HEK293 (cell line): Measurements from ENCODE around the gene BEND3.

Experiments
- EGR2 ChIP-seq: fragments of 450-650 bp; formaldehyde crosslinking; IDR thresholded peaks from 2 replicates; pipeline ENCODE4 v1.5.1; 2016; ENCODE audit warnings: low read depth, missing biosample characterization, missing genetic modification characterization
- GFI1B ChIP-seq: fragments of 450-650 bp; formaldehyde crosslinking; IDR thresholded peaks from 2 replicates; pipeline ENCODE4 v1.5.1; 2016; ENCODE audit warnings: missing biosample characterization, missing genetic modification characterization
- MEIS1 ChIP-seq: sonication (generic); formaldehyde crosslinking; IDR thresholded peaks from 2 replicates; pipeline ENCODE4 v1.8.1; 2022; ENCODE audit warnings: missing genetic modification reagents, mild to moderate bottlenecking, borderline replicate concordance
- MZF1 ChIP-seq: fragments of 450-650 bp; formaldehyde crosslinking; IDR thresholded peaks from 2 replicates; pipeline ENCODE4 v1.5.1; 2017; ENCODE audit warnings: missing biosample characterization, missing genetic modification characterization, borderline replicate concordance
- SP2 ChIP-seq: fragments of 450-650 bp; formaldehyde crosslinking; IDR thresholded peaks from 2 replicates; pipeline ENCODE4 v1.5.1; 2016; ENCODE audit warnings: missing biosample characterization, missing genetic modification characterization
- ZFHX2 ChIP-seq: fragments of 450-650 bp; formaldehyde crosslinking; conservative IDR thresholded peaks from 2 replicates; pipeline ENCODE4 v1.5.1; 2016; ENCODE audit warnings: missing biosample characterization, missing genetic modification characterization
- ZIC2 ChIP-seq: fragments of 450-650 bp; formaldehyde crosslinking; IDR thresholded peaks from 2 replicates; pipeline ENCODE4 v1.5.1; 2016; ENCODE audit warnings: missing biosample characterization, missing genetic modification characterization
- ZNF121 ChIP-seq: fragments of 450-650 bp; formaldehyde crosslinking; IDR thresholded peaks from 2 replicates; pipeline ENCODE4 v1.5.1; 2016; ENCODE audit warnings: missing biosample characterization, missing genetic modification characterization
- ZNF138 ChIP-seq: fragments of 450-650 bp; formaldehyde crosslinking; IDR thresholded peaks from 2 replicates; pipeline ENCODE4 v1.5.1; 2016; ENCODE audit warnings: missing biosample characterization, missing genetic modification characterization, borderline replicate concordance
- ZNF18 ChIP-seq: fragments of 450-650 bp; formaldehyde crosslinking; IDR thresholded peaks from 2 replicates; pipeline ENCODE4 v1.5.1; 2016; ENCODE audit warnings: missing biosample characterization, missing genetic modification characterization
- ZNF223 ChIP-seq: fragments of 450-650 bp; formaldehyde crosslinking; IDR thresholded peaks from 2 replicates; pipeline ENCODE4 v1.5.1; 2016; ENCODE audit warnings: missing biosample characterization, missing genetic modification characterization
- ZNF266 ChIP-seq: fragments of 450-650 bp; formaldehyde crosslinking; IDR thresholded peaks from 2 replicates; pipeline ENCODE4 v1.5.1; 2016; ENCODE audit warnings: missing biosample characterization, missing genetic modification characterization, low read depth
- ZNF354C ChIP-seq: fragments of 450-650 bp; formaldehyde crosslinking; IDR thresholded peaks from 2 replicates; pipeline ENCODE4 v1.5.1; 2016; ENCODE audit warnings: missing biosample characterization, missing genetic modification characterization, low read depth, borderline replicate concordance
- ZNF416 ChIP-seq: fragments of 450-650 bp; formaldehyde crosslinking; IDR thresholded peaks from 2 replicates; pipeline ENCODE4 v1.5.1; 2016; ENCODE audit warnings: missing biosample characterization, missing genetic modification characterization
- ZNF514 ChIP-seq: fragments of 450-650 bp; formaldehyde crosslinking; IDR thresholded peaks from 2 replicates; pipeline ENCODE4 v1.5.1; 2016; ENCODE audit warnings: missing biosample characterization, missing genetic modification characterization
- ZNF544 ChIP-seq: fragments of 450-650 bp; formaldehyde crosslinking; IDR thresholded peaks from 2 replicates; pipeline ENCODE4 v1.5.0; 2017; ENCODE audit warnings: missing biosample characterization, missing genetic modification characterization
- ZNF560 ChIP-seq: fragments of 450-650 bp; formaldehyde crosslinking; IDR thresholded peaks from 2 replicates; pipeline ENCODE4 v1.5.1; 2017; ENCODE audit warnings: missing biosample characterization, missing genetic modification characterization, borderline replicate concordance
- ZNF585B ChIP-seq: fragments of 450-650 bp; formaldehyde crosslinking; IDR thresholded peaks from 2 replicates; pipeline ENCODE4 v1.5.1; 2016; ENCODE audit warnings: missing biosample characterization, missing genetic modification characterization
- TF ChIP-seq, protein P1 (sequence below): fragments of 450-650 bp; formaldehyde crosslinking; IDR thresholded peaks from 2 replicates; pipeline ENCODE4 v1.5.1; 2016; ENCODE audit warnings: missing biosample characterization, missing genetic modification characterization
- TF ChIP-seq, protein P2 (sequence below): fragments of 450-650 bp; formaldehyde crosslinking; IDR thresholded peaks from 2 replicates; pipeline ENCODE4 v1.5.0; 2017; ENCODE audit warnings: missing biosample characterization, missing genetic modification characterization, borderline replicate concordance
- TF ChIP-seq, protein P3 (sequence below): fragments of 450-650 bp; formaldehyde crosslinking; IDR thresholded peaks from 2 replicates; pipeline ENCODE4 v1.5.1; 2016; ENCODE audit warnings: missing biosample characterization, missing genetic modification characterization
- TF ChIP-seq, protein P4 (sequence below): fragments of 450-650 bp; formaldehyde crosslinking; optimal IDR thresholded peaks from 2 replicates; pipeline ENCODE3; 2016; ENCODE audit warnings: missing biosample characterization, mild to moderate bottlenecking, missing genetic modification characterization
- TF ChIP-seq, protein P5 (sequence below): fragments of 450-650 bp; formaldehyde crosslinking; IDR thresholded peaks from 2 replicates; pipeline ENCODE4 v1.5.1; 2017; ENCODE audit warnings: missing biosample characterization, missing genetic modification characterization
- TF ChIP-seq, protein P6 (sequence below): fragments of 450-650 bp; formaldehyde crosslinking; IDR thresholded peaks from 2 replicates; pipeline ENCODE4 v1.5.1; 2016; ENCODE audit warnings: missing biosample characterization, missing genetic modification characterization, low read depth
- TF ChIP-seq, protein P7 (sequence below): fragments of 450-650 bp; IDR thresholded peaks from 2 replicates; pipeline ENCODE4 v1.5.1; 2018; ENCODE audit warnings: missing biosample characterization, missing genetic modification characterization

The BEND3 gene

DNA sequence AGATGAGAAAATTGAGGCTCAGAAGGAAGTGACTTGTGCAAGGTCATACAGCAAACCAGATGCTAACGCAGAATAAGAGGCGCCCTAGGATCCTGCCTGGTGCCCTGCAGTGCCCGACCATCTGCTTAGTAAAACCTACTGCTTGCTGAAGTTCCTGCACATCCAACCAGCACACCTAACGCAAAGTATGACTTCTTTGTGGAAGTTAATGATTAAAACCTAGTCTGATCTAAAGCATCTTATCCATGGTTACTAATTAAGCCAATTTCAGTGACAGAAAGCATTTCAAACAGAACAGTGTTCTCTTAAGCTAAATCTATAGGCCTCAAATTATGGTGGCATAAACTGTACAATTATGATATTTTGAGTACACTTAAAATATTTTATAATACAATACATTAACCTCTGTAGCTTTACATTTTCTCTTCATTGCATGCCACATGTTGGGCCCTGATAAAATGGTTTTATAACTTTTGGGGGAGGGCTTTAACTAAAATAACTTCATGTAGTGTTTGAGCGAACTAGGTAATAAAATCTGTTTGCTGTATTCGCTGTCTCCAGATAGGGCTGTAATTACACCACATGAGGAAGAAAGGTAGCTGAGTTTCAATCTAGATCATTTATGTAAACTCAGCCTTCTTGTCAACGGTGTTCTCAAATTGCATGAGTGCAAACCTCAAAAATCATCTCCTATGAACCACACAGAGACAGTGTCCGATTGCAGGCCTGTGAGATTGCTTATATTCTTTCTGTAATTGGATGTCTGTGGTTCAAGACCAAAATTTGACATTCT, 37.5 kb upstream of the BEND3 start (continued):
- TF ChIP-seq ZNF416 (tag by site-specific recombination) (no peak), ZNF585B (tag by site-specific recombination) (no peak), ZNF514 (tag by site-specific recombination) (no peak), MZF1 (tag by site-specific recombination) (no peak), ZIC2 (tag by site-specific recombination) (no peak), ZFHX2 (no peak), ZNF223 (no peak), ZNF121 (no peak), ZNF354C (no peak), EGR2 (no peak), ZNF18 (tag by site-specific recombination) (0 out of 2 replicates have a peak, but pooled peaks have one; percentile 21), ZNF266 (tag by site-specific recombination) (no peak), ZNF138 (tag by site-specific recombination) (no peak), SP2 (tag by site-specific recombination) (no peak), GFI1B (0 out of 2 replicates have a peak, but pooled peaks have one; percentile 31), ZNF560 (tag by site-specific recombination) (no peak), MEIS1 (CRISPR knock-in tag) (no peak), ZNF544 (tag by site-specific recombination) (no peak)
- TF ChIP-seq, protein P1, sequence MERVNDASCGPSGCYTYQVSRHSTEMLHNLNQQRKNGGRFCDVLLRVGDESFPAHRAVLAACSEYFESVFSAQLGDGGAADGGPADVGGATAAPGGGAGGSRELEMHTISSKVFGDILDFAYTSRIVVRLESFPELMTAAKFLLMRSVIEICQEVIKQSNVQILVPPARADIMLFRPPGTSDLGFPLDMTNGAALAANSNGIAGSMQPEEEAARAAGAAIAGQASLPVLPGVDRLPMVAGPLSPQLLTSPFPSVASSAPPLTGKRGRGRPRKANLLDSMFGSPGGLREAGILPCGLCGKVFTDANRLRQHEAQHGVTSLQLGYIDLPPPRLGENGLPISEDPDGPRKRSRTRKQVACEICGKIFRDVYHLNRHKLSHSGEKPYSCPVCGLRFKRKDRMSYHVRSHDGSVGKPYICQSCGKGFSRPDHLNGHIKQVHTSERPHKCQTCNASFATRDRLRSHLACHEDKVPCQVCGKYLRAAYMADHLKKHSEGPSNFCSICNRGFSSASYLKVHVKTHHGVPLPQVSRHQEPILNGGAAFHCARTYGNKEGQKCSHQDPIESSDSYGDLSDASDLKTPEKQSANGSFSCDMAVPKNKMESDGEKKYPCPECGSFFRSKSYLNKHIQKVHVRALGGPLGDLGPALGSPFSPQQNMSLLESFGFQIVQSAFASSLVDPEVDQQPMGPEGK (tag by site-specific recombination), result no peak
- TF ChIP-seq, protein P2, sequence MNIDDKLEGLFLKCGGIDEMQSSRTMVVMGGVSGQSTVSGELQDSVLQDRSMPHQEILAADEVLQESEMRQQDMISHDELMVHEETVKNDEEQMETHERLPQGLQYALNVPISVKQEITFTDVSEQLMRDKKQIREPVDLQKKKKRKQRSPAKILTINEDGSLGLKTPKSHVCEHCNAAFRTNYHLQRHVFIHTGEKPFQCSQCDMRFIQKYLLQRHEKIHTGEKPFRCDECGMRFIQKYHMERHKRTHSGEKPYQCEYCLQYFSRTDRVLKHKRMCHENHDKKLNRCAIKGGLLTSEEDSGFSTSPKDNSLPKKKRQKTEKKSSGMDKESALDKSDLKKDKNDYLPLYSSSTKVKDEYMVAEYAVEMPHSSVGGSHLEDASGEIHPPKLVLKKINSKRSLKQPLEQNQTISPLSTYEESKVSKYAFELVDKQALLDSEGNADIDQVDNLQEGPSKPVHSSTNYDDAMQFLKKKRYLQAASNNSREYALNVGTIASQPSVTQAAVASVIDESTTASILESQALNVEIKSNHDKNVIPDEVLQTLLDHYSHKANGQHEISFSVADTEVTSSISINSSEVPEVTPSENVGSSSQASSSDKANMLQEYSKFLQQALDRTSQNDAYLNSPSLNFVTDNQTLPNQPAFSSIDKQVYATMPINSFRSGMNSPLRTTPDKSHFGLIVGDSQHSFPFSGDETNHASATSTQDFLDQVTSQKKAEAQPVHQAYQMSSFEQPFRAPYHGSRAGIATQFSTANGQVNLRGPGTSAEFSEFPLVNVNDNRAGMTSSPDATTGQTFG (tag by site-specific recombination), result no peak
- TF ChIP-seq, protein P3, sequence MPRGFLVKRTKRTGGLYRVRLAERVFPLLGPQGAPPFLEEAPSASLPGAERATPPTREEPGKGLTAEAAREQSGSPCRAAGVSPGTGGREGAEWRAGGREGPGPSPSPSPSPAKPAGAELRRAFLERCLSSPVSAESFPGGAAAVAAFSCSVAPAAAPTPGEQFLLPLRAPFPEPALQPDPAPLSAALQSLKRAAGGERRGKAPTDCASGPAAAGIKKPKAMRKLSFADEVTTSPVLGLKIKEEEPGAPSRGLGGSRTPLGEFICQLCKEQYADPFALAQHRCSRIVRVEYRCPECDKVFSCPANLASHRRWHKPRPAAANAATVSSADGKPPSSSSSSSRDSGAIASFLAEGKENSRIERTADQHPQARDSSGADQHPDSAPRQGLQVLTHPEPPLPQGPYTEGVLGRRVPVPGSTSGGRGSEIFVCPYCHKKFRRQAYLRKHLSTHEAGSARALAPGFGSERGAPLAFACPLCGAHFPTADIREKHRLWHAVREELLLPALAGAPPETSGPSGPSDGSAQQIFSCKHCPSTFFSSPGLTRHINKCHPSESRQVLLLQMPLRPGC (tag by site-specific recombination), result 0 out of 2 replicates have a peak, but pooled peaks have one; percentile 25
- TF ChIP-seq, protein P4, sequence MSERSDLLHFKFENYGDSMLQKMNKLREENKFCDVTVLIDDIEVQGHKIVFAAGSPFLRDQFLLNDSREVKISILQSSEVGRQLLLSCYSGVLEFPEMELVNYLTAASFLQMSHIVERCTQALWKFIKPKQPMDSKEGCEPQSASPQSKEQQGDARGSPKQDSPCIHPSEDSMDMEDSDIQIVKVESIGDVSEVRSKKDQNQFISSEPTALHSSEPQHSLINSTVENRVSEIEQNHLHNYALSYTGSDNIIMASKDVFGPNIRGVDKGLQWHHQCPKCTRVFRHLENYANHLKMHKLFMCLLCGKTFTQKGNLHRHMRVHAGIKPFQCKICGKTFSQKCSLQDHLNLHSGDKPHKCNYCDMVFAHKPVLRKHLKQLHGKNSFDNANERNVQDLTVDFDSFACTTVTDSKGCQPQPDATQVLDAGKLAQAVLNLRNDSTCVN (tag by site-specific recombination), result no peak
- TF ChIP-seq, protein P5, sequence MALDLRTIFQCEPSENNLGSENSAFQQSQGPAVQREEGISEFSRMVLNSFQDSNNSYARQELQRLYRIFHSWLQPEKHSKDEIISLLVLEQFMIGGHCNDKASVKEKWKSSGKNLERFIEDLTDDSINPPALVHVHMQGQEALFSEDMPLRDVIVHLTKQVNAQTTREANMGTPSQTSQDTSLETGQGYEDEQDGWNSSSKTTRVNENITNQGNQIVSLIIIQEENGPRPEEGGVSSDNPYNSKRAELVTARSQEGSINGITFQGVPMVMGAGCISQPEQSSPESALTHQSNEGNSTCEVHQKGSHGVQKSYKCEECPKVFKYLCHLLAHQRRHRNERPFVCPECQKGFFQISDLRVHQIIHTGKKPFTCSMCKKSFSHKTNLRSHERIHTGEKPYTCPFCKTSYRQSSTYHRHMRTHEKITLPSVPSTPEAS (tag by site-specific recombination), result no peak
- TF ChIP-seq, protein P6, sequence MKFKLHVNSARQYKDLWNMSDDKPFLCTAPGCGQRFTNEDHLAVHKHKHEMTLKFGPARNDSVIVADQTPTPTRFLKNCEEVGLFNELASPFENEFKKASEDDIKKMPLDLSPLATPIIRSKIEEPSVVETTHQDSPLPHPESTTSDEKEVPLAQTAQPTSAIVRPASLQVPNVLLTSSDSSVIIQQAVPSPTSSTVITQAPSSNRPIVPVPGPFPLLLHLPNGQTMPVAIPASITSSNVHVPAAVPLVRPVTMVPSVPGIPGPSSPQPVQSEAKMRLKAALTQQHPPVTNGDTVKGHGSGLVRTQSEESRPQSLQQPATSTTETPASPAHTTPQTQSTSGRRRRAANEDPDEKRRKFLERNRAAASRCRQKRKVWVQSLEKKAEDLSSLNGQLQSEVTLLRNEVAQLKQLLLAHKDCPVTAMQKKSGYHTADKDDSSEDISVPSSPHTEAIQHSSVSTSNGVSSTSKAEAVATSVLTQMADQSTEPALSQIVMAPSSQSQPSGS (tag by site-specific recombination), result no peak
- TF ChIP-seq, protein P7, sequence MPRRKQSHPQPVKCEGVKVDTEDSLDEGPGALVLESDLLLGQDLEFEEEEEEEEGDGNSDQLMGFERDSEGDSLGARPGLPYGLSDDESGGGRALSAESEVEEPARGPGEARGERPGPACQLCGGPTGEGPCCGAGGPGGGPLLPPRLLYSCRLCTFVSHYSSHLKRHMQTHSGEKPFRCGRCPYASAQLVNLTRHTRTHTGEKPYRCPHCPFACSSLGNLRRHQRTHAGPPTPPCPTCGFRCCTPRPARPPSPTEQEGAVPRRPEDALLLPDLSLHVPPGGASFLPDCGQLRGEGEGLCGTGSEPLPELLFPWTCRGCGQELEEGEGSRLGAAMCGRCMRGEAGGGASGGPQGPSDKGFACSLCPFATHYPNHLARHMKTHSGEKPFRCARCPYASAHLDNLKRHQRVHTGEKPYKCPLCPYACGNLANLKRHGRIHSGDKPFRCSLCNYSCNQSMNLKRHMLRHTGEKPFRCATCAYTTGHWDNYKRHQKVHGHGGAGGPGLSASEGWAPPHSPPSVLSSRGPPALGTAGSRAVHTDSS, result no peak
